ENCODE results near the gene CASQ2.

The CASQ2 gene

DNA sequence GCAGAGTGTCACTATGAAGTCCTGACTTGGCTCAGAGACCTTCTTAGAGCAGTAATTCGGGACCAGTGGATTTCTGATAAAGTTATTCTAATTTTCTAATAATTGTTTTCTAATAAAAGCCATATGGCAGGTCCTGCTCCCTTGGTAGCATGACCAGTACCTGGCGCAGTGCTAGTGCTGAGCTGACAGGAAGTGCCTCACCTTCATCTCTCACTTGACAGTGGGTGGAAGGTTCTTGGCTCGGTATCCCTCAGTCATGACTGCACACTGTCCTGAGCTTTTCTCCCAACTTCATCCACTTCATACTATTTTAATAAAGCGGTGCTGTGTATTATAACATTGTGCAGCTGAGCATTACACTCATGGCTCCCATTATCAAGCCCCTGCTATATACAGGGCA lies 112.6 kb downstream of the CASQ2 start:
- no peak for DNase-seq

DNA sequence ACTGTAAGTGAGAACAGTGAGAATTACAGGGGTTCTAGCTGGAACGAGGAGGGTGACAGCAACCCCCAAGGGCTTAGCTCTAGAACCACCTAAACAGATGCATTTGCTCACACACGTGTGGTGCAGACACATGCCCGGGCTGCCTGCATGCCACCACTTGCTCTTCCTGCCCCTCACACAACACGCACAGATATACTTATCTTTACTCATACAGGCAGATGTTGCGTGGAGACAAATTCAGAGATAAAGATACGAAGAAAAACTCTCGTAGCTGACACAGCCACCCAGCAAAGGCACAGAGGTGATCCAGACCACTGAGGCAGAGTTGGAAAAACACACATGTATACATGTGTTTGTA lies 113.2 kb downstream of the CASQ2 start:
- no peak for DNase-seq

DNA sequence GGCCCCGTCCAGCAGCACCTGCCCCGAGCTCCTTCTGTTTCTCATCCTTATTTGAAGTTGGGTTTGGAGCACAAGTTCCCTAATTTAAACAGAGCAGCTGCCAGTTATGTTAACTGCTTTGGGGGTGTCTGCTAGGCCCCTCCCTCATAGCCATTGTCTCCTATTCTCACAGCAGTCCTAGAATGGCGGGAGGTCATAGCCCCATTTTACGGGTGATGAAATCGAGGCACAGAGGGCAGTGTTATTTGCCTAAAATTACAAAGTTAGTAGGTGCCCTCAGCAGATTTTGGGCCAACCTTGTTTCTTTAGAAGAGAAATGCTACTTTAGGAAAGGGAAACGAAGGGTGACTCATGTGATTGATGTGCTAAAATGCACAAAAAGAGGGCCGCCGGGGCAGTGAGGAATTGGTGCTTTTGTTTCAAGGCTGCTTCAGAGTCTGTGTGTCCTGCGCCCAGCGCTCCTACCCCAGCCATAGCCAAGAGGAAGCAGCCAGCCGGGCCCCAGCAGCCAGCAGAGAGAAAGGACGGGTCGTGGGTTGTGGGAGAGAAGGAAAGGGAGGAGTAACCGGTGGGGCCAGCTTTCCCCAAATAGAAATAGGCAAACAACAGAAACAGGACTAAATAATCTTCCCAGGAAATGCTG lies 113.7 kb downstream of the CASQ2 start:
- no peak for DNase-seq

DNA sequence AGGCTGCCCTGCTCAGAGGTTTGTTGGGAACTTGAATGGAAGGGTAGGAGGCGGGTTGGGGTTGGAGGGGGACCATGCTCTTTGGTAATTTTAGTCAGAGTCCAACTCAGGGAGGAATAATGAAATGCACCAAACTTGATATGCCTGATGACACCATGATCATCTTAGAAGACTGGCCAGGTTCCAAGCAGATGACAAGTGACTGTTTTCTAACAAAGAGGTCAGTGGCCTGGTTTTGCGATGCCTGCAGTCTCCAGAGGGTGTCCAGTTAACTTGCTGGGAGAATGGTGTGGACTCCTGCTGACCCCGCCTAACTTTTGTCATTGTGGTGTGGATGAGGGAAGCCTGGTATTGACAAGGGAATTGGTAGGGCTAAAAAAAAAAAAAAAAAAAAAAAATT lies 114.4 kb downstream of the CASQ2 start:
- DNase-seq = no peak

DNA sequence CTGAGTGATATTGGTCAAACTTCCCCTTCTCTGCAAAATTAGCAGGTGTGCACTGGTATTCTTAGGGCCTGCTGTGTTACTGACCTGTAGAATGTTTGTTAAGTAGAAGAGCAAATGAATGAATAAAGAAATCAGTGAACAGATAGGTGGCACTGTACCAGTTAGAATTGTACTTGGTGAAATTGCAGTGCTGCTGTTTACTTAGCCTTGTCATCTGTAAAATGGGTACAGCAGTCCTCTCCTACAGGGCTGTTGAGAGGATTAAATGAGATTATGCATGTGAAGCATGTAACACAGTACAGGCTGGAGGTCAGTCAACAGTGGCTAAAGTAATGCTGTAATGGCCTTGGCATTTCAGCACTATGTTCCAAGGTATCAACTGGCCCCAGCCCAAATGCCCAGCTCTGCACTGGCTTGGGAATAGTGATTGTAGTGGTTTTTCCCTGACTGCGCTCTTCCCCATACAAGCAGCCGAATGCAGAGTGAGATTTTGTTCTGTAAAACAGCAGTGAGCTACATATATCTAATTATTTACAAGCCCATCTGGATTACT lies 116.2 kb downstream of the CASQ2 start:
- no peak for DNase-seq

DNA sequence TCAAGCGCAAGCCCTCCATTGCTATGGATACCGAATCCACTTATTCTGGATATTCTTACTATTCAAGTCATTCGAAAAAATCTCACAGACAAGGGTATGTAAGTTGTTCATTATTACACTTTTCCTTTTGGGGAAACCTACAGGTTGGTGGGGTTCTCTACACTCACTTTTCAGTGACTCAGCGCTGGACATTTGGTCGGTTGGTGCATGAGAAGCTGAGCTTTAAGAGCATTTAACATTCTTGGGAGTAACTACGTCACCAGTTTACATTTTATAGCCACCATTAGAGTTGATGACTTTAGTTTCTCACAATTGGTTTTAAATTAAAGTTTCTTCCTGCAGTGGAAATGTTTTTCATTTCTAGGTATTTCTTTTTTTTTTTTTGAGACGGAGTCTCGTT lies 117.1 kb downstream of the CASQ2 start:
- no peak for DNase-seq

DNA sequence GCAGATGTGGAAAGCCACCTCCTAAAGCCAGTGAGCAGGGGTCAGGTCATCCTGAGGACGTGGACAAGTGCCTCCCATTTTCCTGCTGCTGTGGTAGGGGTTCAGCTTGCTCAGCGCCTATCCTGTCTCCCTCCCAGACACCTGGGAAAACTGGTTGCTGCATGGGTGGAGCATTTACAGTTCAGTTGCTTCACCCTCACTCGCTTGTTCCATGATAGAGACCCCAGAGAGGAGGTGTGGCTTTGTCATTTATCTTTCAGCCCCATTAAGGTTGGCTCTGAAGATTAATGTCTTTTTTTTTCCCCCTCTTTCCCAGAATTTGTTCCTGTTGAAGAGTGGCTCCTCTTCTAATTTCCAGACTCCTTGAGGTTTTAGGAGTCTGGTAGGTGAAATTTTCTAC lies 117.6 kb downstream of the CASQ2 start:
- DNase-seq = no peak

Data from effector CD8-positive, alpha-beta T cell (primary cell).